GM13977 (cell line): ENCODE data around the gene TSPAN9.

ENCODE experiments used
- DNase-seq: peaks from one replicate; pipeline ENCODE4 v3.0.0; 2012; ENCODE audit warnings: low spot score
- CTCF ChIP-seq: IDR thresholded peaks from 2 replicates; pipeline ENCODE4 v1.5.1; 2012; ENCODE audit warnings: mild to moderate bottlenecking, control low read depth; ENCODE audit not compliant: insufficient read depth; ENCODE audit errors: extremely low read depth, missing control alignments
- in situ Hi-C: fragments of 300-500 bp; cut with MboI; formaldehyde crosslinking; loops from one replicate; pipeline ENCODE4 v1.12.0; 2022; ENCODE audit warnings: low sequenced_read_pairs, low pct_unique_long_range_greater_than_20kb, mixed read lengths, inconsistent platforms; ENCODE audit not compliant: unreplicated experiment

Gene TSPAN9

GRCh38 chr12:3247077-3247476, 169.9 kb downstream of the TSPAN9 start:
- in situ Hi-C loops = no loop called here
- TF ChIP-seq CTCF = no peak
- DNase-seq = no peak

GRCh38 chr12:3247629-3248161, 170.5 kb downstream of the TSPAN9 start:
- in situ Hi-C loops = no loop called here
- peak; percentile 35 for DNase-seq
- TF ChIP-seq CTCF = no peak

GRCh38 chr12:3249081-3249800, 172.1 kb downstream of the TSPAN9 start:
- no peak for DNase-seq
- TF ChIP-seq CTCF = no peak
- in situ Hi-C loops = no loop called here

- in situ Hi-C loops = no loop called here
- no peak for DNase-seq
- no peak for TF ChIP-seq CTCF
These were observed 172.9 kb downstream of the TSPAN9 start for GRCh38 chr12:3250034-3250433.

- in situ Hi-C loops = no loop called here
- TF ChIP-seq CTCF = no peak
- no peak for DNase-seq
These were observed 173.4 kb downstream of the TSPAN9 start for GRCh38 chr12:3250576-3250975.

GRCh38 chr12:3251067-3251466, 173.9 kb downstream of the TSPAN9 start:
- TF ChIP-seq CTCF = no peak
- in situ Hi-C loops = no loop called here
- DNase-seq = no peak
